Limb (tissue), 2 donors: Measurements from ENCODE around the gene TSPAN32.
"Not testable (repeated sequence)": the region's sequence is repeated elsewhere in the genome, so short reads cannot be mapped to it uniquely, and the experiment has no call there.

Source experiments
- DNase-seq, 2 donors: peaks; one replicate each; pipeline ENCODE4 v3.0.0-alpha.2; 2016; ENCODE audit errors: extremely low spot score in 2 of 2

TSPAN32 gene

GRCh38 chr11:2333486-2334205, 31.8 kb downstream of the TSPAN32 start:
- not testable (repeated sequence) for DNase-seq

- not testable (repeated sequence) for DNase-seq
These were observed 33.5 kb downstream of the TSPAN32 start for GRCh38 chr11:2335286-2335685.

GRCh38 chr11:2338760-2339159, 36.9 kb downstream of the TSPAN32 start:
- DNase-seq = not testable (repeated sequence)

- DNase-seq = no peak
These were observed 40.7 kb downstream of the TSPAN32 start for GRCh38 chr11:2342557-2342956.

- DNase-seq = no peak
These were observed 41.2 kb downstream of the TSPAN32 start for GRCh38 chr11:2342981-2343380.

GRCh38 chr11:2343502-2343901, 41.7 kb downstream of the TSPAN32 start:
- DNase-seq = no peak

- no peak for DNase-seq
These were observed 43.2 kb downstream of the TSPAN32 start for GRCh38 chr11:2345050-2345449.

- DNase-seq = no peak
These were observed 44.2 kb downstream of the TSPAN32 start for GRCh38 chr11:2346014-2346413.

GRCh38 chr11:2346586-2347307, 44.9 kb downstream of the TSPAN32 start:
- DNase-seq = no peak

- DNase-seq = no peak
These were observed 45.6 kb downstream of the TSPAN32 start for GRCh38 chr11:2347308-2347830.

- no peak for DNase-seq
These were observed 47.2 kb downstream of the TSPAN32 start for GRCh38 chr11:2348986-2349385.

GRCh38 chr11:2351701-2352100, 49.9 kb downstream of the TSPAN32 start:
- DNase-seq = no peak

GRCh38 chr11:2352420-2352819, 50.6 kb downstream of the TSPAN32 start:
- no peak for DNase-seq

GRCh38 chr11:2355000-2355644, 53.3 kb downstream of the TSPAN32 start:
- DNase-seq = no peak

GRCh38 chr11:2357246-2357645, 55.4 kb downstream of the TSPAN32 start:
- DNase-seq = no peak

- not testable (repeated sequence) for DNase-seq
These were observed 55.8 kb downstream of the TSPAN32 start for GRCh38 chr11:2357651-2358050.

- DNase-seq = no peak
These were observed 57.1 kb downstream of the TSPAN32 start for GRCh38 chr11:2358754-2359442.

GRCh38 chr11:2359557-2359956, 57.7 kb downstream of the TSPAN32 start:
- no peak for DNase-seq

- DNase-seq = no peak
These were observed 58.3 kb downstream of the TSPAN32 start for GRCh38 chr11:2360081-2360642.

GRCh38 chr11:2361565-2361964, 59.8 kb downstream of the TSPAN32 start:
- DNase-seq = no peak

- no peak for DNase-seq
These were observed 60.6 kb downstream of the TSPAN32 start for GRCh38 chr11:2362414-2362813.
